PFSK-1 (cell line): Measurements from ENCODE around the gene GLOD5.

Source experiments
- FOXP2 ChIP-seq: optimal IDR thresholded peaks from 2 replicates; pipeline ENCODE3; 2011; ENCODE audit warnings: borderline replicate concordance, control low read depth, inconsistent platforms; ENCODE audit not compliant: insufficient read depth; ENCODE audit errors: extremely low read length, extremely low read depth
- POLR2AphosphoS5 ChIP-seq: IDR thresholded peaks from 2 replicates; pipeline ENCODE4 v1.6.1; 2012; ENCODE audit warnings: low read depth, mild to moderate bottlenecking, control low read depth, low read length, moderate library complexity

- TF ChIP-seq POLR2AphosphoS5 (no peak), FOXP2 (no peak)
Measured at GRCh38 chrX:48753708-48754228, 7.8 kb upstream of the GLOD5 start.
